Measurements from ENCODE around the gene CACNA1S. TPM values are rescaled to one million over a fixed set of nuclear protein-coding genes. Genes with fewer than 3 reads are reported as not detected.

CACNA1S gene
- total and polyA plus RNA-seq, 2 of the 4 experiments (the other 2 are of a cell fraction): not detected

DNA sequence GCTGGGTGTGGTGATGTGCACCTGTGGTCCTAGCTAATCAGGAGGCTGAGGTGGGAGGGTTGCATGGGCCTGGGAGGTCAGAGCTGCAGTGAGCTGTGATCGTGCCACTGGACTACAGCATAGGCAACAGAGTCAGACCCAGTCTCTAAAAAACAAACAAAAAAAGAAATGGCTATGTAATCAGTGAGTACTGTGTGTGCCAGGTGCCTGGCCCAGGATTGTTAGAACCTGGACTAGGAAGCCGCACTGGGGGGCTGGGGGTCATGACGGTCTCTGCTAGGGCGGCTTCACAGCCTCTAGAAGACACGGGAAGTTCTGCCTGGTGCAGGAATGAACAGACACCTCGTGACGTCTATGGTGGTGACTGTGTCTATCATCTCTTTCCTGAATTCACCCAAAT lies 33.6 kb upstream of the CACNA1S start:
- no peak overlapping the region for H3K18ac ChIP-seq (ENCODE audit: low read depth, low read length)
- H3K36me3 ChIP-seq (ENCODE audit: control insufficient read depth, insufficient read depth, low read length): peaks cover 80% of the 10 kb centered on the region
- H3K79me1 ChIP-seq (ENCODE audit: low read depth in 1 of 2, low read length in 2 of 2): peaks cover 0 to 16% of the 10 kb centered on the region in 2 experiments; a peak in 2 of 4 replicates
- ChIA-PET CTCF (no interaction called here), POLR2A (ENCODE audit: unreplicated experiment) (no interaction called here)
- no peak overlapping the region for H4K5ac ChIP-seq (ENCODE audit: low read depth, low read length)
- WGBS, 2 experiments (ENCODE audit: extremely low coverage in 2 of 2, insufficient read length in 1 of 2): 100% methylated on average over 2 of the region's 7 CpGs; no CpG with 5 or more reads in 1 of the 2 experiments
- H3K9me3 ChIP-seq (ENCODE audit: control insufficient read depth, insufficient read depth, low read length): no peaks in the 10 kb centered on the region
- no peaks in the 10 kb centered on the region for H3K4me1 ChIP-seq (ENCODE audit: control insufficient read depth, insufficient read depth, low read length)
- H3K56ac ChIP-seq (ENCODE audit: extremely low read depth, insufficient read depth, low read length): no peak overlapping the region
- no peak overlapping the region for H3K14ac ChIP-seq (replicated peaks; ENCODE audit: low read depth, low read length)
- H3K23ac ChIP-seq (ENCODE audit: low read depth, low read length): no peak overlapping the region
- no peak overlapping the region for H2AFZ ChIP-seq (replicated peaks; ENCODE audit: low read length, poor library complexity)
- no peaks in the 10 kb centered on the region for H3K9me1 ChIP-seq (ENCODE audit: insufficient read depth, low read length)
- no peak overlapping the region for H4K91ac ChIP-seq (ENCODE audit: insufficient read depth, low read depth, low read length)
- peaks cover 7% of the 10 kb centered on the region; the same call in 1 of the 2 replicates for H4K20me1 ChIP-seq (ENCODE audit: insufficient read depth, low read length)
- in situ Hi-C loops (cut with MboI; ENCODE audit: low sequenced_read_pairs): no loop called here
- DNase-seq (no peak), ATAC-seq (ENCODE audit: low read depth) (no peak)
- no peak overlapping the region for H2BK15ac ChIP-seq (ENCODE audit: low read depth, low read length)
- TF ChIP-seq SMC3 (IDR thresholded peaks at IDR 0.05; ENCODE audit: low read depth, low read length) (no peak), RFX5 (IDR thresholded peaks at IDR 0.05; ENCODE audit: low read depth, low read length) (no peak), RAD21 (IDR thresholded peaks at IDR 0.05; ENCODE audit: low read length) (no peak), MAFK (IDR thresholded peaks at IDR 0.05; ENCODE audit: low read depth, low read length) (no peak), NFE2L2 (IDR thresholded peaks at IDR 0.05; ENCODE audit: low read depth, low read length) (no peak), CHD1 (IDR thresholded peaks at IDR 0.05; ENCODE audit: low read depth, low read length) (no peak), BHLHE40 (IDR thresholded peaks at IDR 0.05; ENCODE audit: low read depth, low read length) (no peak), MXI1 (IDR thresholded peaks at IDR 0.05; ENCODE audit: borderline replicate concordance, low read depth, low read length) (no peak), POLR2A (IDR thresholded peaks at IDR 0.05; ENCODE audit: low read depth, low read length) (no peak), RCOR1 (IDR thresholded peaks at IDR 0.05; ENCODE audit: insufficient replicate concordance, low read length) (no peak), CEBPB (IDR thresholded peaks at IDR 0.05; ENCODE audit: low read depth, low read length) (no peak), MAZ (IDR thresholded peaks at IDR 0.05; ENCODE audit: borderline replicate concordance, low read depth, low read length) (no peak), FOS (IDR thresholded peaks at IDR 0.05; ENCODE audit: low read depth, low read length) (no peak)
- TF ChIP-seq, protein P1, sequence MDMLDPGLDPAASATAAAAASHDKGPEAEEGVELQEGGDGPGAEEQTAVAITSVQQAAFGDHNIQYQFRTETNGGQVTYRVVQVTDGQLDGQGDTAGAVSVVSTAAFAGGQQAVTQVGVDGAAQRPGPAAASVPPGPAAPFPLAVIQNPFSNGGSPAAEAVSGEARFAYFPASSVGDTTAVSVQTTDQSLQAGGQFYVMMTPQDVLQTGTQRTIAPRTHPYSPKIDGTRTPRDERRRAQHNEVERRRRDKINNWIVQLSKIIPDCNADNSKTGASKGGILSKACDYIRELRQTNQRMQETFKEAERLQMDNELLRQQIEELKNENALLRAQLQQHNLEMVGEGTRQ (IDR thresholded peaks at IDR 0.05; ENCODE audit: low read depth, low read length): no peak
- TF ChIP-seq, protein P2, sequence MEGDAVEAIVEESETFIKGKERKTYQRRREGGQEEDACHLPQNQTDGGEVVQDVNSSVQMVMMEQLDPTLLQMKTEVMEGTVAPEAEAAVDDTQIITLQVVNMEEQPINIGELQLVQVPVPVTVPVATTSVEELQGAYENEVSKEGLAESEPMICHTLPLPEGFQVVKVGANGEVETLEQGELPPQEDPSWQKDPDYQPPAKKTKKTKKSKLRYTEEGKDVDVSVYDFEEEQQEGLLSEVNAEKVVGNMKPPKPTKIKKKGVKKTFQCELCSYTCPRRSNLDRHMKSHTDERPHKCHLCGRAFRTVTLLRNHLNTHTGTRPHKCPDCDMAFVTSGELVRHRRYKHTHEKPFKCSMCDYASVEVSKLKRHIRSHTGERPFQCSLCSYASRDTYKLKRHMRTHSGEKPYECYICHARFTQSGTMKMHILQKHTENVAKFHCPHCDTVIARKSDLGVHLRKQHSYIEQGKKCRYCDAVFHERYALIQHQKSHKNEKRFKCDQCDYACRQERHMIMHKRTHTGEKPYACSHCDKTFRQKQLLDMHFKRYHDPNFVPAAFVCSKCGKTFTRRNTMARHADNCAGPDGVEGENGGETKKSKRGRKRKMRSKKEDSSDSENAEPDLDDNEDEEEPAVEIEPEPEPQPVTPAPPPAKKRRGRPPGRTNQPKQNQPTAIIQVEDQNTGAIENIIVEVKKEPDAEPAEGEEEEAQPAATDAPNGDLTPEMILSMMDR (conservative IDR thresholded peaks at IDR 0.05; ENCODE audit: low read depth, low read length): no peak
- TF ChIP-seq, protein P3, sequence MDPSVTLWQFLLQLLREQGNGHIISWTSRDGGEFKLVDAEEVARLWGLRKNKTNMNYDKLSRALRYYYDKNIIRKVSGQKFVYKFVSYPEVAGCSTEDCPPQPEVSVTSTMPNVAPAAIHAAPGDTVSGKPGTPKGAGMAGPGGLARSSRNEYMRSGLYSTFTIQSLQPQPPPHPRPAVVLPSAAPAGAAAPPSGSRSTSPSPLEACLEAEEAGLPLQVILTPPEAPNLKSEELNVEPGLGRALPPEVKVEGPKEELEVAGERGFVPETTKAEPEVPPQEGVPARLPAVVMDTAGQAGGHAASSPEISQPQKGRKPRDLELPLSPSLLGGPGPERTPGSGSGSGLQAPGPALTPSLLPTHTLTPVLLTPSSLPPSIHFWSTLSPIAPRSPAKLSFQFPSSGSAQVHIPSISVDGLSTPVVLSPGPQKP (IDR thresholded peaks at IDR 0.05; ENCODE audit: borderline replicate concordance, low read depth, low read length): no peak
- intact Hi-C loops (cut with micrococcal nuclease): no loop called here
- H2AK5ac ChIP-seq (ENCODE audit: low read depth, low read length): no peak overlapping the region
- H2BK120ac ChIP-seq (ENCODE audit: low read depth, low read length): no peak overlapping the region
- H3K27me3 ChIP-seq (ENCODE audit: control insufficient read depth, insufficient read depth, low read length): no peaks in the 10 kb centered on the region
- H4K8ac ChIP-seq (ENCODE audit: low read depth in 2 of 2, low read length in 2 of 2): no peak overlapping the region
- H2BK20ac ChIP-seq (ENCODE audit: low read depth, low read length): no peak overlapping the region
- no peak overlapping the region for H2BK5ac ChIP-seq (ENCODE audit: low read depth, low read length, poor library complexity, severe bottlenecking)
- dilution Hi-C loops (cut with HindIII; ENCODE audit: low sequenced_read_pairs, unreplicated experiment): no loop called here
- H3K4me2 ChIP-seq (ENCODE audit: low read depth, low read length): no peak overlapping the region
- H3K9ac ChIP-seq (ENCODE audit: low read depth, low read length): no peak overlapping the region
- H3K4me3 ChIP-seq (ENCODE audit: insufficient read depth, low read depth, low read length): no peak overlapping the region
- H3K27ac ChIP-seq (ENCODE audit: insufficient read depth, low read length): no peak overlapping the region
- no peak overlapping the region for H3K4ac ChIP-seq (ENCODE audit: low read depth, low read length)
- H2AK9ac ChIP-seq (replicated peaks; ENCODE audit: low read depth, low read length, poor library complexity): no peak overlapping the region
- no TSS peak for BruUV-seq (replicated peaks)

Measured in IMR-90 (cell line).